Measurements from ENCODE around the gene AHRR.
"Not testable (repeated sequence)": the region's sequence is repeated elsewhere in the genome, so short reads cannot be mapped to it uniquely, and the experiment has no call there.

Gene AHRR

DNA sequence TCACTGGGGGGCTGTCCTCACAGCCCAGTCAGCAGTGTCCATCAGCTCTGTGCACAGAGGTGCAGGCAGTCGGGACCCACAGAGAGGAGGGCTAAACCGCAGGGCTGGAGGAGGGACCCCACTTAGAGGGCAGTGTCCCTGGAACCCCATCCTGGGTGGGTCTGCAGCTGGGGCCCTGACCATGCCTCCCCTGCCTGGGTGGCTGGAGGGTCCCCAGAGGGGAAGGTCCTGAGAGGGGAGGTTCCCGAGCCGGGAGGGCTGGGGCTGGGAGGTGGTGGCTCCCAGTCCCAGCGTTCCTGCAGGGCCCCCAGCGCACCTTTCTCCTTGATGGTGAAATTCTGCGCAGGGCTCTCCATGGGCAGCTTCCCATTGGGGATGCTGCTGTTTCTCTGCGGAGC, 154.2 kb downstream of the AHRR start:
- DNase-seq (ENCODE audit: low spot score) = no peak

DNA sequence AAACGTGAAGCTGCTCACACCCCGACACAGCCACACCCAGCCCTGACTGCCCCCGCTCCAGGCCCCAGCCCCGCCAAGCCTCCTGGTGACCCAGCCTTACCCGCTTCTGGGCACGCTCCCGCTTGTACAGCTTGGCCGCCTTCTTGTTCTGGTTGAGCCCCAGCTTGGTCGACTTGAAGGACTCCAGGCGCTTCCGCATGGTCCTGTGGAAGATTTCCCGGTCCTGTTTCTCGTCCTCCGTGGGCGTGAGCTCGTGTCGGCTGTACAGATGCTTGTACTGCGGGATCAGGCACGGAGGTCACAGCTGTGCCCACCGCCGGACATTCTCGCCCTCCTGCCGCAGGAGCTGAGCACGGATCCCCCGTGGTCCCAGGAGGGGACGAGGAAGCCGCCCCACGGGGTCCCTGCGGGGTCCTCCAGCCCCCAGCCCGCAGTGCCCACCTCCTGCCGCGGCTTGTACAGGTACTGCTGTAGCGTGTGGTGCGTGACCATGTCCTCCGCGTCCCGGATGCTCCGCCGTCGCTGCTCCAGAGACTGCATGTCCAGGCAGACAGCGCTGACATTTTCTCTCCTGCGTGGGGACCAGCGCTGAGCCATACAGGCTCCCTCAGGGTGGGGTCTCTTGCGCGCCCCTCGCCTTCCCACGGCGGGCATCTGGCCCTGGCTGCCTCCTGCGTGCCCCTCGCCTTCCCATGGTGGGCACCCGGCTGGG, 154.7 kb downstream of the AHRR start:
- DNase-seq (ENCODE audit: low spot score) = no peak

DNA sequence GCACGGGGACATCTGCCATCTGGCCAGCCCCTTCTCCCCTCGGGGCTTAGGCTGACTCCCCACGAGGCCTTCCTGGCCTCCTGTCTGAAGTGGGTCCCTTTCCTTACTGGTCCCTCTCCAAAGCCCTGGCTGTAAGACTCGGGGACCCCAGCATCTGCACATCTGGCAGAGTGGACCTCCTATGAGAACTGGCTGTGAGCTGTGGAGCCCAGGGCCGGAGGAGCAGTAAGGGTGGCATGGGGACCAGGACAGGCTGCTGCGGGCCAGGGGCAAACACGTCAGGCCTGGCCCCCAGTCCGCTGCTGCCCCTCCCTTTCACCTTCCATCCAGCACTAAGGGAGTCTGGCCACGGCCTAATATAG, 155.3 kb downstream of the AHRR start:
- DNase-seq (ENCODE audit: low spot score) = no peak

DNA sequence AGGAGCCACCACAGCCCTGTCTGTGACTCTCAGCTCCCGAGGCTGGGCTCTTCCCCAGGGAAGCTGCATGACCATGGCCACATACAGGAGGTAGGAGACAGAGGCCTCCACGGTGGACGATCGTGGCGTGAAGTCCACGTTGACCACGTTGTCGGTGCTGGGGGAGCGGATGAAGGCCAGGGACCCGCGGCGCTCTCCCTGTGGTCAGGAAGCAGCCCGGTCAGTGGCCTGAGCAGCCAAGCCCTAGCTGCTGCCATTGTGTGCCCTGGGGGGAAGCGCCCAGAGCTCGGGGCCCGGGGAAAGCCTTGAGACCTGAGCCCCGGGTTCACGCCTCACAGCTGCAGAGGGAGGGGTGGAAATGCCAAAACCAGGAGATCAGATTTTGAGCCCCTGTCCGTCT, 155.7 kb downstream of the AHRR start:
- no peak for DNase-seq (ENCODE audit: low spot score)

DNA sequence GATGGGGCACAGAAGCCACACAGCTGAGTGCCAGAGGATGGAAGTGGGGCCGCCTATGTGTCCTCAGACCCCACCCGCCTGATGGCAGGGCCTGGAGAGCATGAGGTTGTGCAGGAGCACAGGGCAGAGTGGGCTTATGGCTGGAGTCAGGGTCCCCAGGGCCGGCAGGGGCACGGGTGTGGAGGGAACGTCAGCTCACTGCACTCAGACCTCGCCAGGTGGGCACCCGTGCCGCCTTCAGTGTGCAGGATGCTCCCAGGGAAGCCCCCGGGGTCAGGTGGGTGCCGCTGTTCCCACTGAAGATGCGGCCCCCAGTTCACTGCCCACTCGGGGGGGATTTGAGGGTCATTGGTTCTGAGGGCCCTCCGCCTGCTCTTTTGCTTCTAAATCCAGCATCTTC, 156.4 kb downstream of the AHRR start:
- DNase-seq (ENCODE audit: low spot score) = no peak

DNA sequence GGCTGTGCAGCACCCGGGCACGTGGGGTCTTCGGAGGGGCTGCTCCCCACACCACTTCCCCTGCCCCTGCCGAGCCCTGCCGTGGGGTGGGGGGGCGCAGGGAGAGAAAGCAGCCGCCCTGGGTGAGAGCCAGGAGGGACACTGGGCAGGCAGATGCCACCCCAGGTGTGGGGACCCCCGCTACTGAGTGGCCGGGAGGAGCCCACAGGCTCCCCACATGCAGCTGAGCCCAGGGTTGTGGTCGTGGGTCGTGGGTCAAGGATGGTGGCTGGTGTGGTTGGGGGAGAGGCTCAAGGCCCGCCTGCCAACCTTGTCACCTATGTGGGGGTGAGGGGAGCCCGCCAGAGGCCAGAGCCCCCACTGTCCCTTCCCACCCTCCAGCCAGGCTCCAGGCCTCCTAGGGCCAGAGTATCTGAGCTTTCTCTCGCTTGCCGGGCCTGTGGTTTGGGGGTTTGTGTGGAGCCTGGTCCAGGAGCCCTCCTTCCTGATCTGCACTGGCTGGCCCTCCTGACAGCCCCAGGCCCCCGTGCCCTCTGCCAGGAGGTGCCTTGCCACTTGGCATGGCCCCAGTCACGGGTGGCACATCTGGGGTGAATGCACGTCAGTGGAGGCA, 157.0 kb downstream of the AHRR start:
- no peak for DNase-seq (ENCODE audit: low spot score)

DNA sequence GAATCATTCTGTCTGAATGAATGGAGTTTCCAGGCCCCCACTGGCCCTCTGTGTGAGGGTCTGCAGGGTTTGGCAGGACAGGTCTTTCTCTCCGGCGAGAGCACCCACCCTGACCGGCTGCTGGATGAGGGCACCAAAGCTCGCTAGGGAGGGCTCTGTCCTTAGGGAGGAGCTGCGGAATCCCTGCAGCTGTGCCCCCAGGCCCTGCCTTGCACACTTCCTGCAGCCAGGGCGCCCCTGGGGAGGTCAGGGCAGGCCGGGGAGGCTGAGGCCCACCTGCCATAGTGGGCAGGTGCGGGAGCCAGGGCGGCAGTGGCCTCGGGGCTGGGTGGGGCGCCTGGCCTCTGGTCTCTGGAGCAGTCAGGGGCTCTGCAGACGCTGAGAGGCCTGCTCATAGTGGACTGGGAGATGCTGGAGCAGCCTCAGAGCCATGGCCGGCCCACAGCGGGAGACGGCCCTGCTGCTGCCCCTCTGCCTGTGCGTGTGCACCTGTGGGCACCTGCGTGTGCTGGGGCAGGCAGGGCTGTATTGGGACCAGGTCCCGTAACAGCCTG, 157.5 kb downstream of the AHRR start:
- no peak for DNase-seq (ENCODE audit: low spot score)

DNA sequence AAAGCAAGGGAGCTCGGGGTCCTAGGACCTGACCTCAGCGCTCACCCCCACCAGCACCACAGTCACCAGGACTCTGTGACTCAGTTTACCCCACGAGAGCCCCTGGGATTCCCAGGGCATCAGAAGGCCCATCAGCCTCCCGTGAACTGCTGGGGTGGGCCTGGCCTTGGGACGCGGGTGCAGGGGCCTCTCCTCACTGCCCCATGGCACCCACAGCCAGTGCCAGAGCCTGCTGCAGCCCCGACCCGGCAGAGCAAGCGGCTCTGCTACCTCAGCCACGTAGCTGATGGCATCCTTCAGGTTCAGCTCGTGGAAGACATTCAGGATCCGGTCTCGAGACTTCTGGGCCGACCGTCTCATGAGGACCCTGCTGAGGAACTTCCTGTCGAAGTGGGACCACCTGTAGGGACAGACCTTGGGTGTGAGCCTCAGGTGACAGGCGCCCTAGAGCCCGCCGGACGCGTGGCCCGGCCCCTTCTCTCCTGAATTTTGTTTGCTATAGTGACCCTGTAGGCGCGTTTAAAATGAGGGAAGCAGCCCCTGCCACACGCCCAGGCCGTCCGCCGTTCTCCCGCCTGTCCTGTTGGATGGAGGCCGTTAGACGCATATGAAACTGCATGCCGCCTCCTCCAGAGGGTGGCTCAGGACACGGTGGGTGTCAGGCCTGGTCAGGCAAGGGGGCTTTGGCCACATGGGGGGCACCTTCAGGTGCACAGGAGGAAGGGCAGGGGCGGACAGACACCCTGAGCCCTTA, 158.2 kb downstream of the AHRR start:
- no peak for DNase-seq (ENCODE audit: low spot score)

DNA sequence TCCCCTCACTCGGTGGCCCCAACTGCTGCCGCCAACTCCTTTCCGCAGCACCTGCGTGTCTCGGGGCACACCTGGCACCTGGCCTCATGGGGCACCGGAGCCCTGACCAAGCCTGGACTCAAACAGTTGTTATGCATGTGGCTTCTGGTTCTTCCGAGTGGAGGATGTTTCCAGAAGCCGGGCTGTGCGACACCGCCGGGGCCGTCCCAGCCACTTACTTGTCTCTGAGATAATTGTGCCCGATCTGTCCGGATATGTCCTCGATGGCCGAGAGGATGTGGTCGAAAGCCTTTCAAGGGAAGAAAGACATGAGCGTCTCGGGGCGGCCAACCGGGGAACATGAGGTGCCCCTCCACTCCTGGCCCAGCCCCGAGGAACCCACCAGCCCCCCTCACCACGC, 159.8 kb downstream of the AHRR start:
- DNase-seq (ENCODE audit: low spot score) = no peak

DNA sequence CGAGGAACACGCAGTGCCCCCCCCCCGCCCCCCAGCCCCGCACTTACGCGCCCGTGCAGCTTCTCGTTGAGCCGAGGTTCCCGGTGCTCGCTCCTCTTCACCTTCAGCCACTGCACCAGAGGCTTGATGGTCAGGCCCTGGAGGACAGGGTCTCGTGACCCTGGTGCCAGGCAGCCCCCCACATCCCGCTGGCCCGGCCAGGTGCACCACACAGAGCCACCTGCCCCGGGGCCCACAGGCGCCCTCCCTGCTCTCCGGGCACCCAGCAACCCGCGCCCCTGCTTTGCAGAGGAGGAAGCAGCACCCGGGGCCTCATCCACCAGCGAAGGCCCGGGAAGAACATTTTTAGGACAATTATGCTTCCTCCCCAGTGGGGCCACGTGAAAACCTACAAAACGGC, 160.5 kb downstream of the AHRR start:
- DNase-seq (ENCODE audit: low spot score) = no peak

DNA sequence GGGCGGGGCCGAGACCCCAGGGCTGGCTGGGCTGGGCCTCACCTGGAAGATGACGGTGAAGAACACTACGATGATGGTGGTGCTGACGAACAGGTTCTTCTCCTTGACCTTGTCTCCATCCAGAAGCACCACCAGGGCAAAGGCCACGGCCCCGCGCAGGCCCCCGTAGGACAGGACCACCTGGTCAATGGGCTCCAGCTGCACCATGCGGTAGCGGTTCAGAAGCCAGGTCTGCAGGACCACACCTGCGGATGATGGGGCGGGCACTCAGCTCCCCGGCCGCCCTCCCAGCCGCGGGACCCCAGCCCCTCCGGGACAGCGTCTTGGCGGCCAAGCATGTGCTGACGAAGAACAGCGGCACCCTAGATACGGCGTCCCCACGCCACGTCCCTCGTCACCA, 161.0 kb downstream of the AHRR start:
- no peak for DNase-seq (ENCODE audit: low spot score)

DNA sequence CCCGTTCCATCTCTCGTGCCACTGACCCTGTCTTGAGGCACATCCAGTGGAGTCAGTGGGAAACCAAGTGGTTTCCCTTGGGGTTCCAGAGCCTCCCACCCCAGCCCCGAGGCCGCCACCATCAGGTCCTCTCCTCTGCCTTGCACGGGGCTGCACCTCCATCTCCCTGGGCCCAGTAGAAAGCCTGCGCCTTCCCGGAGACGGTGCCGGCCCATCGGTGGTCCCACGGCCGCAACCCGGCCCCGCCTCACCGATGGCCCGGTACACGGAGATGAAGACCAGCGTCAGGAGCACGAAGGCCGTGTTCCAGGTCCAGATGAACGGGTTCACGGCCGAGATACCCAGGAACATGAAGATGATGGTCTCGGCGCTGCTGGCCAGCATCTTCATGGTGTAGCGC, 161.5 kb downstream of the AHRR start:
- no peak for DNase-seq (ENCODE audit: low spot score)

DNA sequence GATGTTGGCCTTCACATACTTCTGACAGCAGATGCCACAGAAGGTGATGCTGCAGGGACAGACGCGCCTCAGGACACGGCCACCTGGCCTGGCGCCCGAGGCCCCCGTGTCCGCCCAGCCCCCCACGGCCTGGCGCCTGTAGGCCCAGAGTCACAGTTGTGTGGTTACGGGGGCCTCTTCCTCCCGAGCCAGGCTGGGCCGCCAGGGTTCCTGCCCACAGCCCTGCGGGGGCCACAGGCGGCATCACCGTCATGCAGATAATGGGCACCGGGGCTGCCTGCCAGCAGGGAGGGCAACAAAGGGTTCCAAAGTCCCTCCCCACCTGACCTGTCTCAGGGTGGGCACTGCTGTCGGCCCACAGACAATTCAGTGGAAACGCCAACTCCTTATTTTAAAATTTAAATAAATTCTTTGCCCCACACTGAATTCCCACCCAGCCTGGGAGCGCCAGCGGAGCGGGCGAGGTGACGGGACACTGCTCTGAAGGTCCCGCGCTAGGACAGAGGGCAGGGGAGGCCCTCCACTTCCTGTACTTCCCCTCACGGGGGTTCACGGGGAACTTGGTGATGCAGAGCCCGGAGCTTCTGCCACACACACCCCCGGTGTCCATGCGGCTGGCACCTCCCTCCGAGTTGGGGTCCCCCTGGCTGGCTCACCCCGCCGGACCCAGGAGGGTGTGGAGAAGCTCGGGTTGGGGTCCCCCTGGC, 162.1 kb downstream of the AHRR start:
- DNase-seq (ENCODE audit: low spot score) = no peak

DNA sequence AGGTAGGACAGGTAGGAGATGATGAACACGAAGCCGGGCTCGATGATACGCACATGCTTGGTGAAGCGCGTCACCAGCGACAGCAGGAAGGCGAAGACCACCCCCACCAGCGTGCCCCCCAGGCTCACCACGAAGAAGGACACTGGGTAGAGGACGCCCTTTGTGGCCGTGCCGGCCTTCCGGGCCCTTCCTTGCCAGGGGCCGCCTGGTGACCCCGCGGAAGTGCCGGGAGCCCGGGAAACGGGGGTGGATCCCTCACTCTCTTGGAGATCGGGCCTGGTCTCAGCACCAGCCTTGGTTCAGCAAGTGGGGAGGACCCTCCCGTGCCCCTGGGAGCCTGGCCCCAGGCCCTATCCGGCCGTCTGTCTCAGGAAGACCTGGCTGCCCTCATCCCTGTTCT, 163.0 kb downstream of the AHRR start:
- no peak for DNase-seq (ENCODE audit: low spot score)

DNA sequence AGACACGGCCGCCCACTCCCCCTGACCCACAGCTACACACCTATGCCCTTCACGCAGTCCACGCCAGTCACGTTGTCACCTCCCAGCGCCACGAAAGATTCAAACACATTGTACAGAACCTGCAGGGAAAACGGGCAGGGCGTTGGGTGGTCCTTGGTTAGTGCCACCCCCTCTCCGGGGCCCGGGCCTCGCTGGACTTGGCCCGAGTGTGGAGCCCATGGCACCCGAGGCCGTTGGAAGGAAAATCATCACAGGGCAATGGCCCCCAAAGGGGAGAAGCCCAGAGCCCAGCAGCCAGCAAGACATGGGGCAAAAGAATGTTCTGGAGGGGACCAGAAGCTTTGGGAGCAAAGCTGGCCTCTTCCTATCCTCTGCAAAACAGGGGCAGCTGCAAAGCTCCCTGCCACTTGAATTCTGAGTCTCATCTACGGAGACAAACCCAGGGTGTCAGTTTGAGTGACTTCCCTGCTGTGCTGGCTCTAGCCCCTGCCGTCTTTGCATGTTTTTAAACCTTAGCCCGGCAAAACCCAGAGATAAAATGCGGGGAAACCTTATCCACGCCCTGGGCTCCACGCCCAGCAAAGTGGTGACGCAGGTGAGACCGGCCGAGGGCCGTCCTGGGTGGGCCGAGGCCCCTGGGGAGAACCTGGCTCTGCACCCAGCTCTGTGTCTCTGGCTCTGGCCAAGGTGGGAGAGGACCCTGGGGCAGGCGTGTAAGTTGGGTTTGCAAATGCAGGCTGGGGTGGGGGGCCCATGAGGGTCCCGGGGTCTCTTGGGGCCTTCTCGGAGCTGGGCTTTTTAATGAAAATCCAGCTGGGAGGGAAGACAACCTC, 163.8 kb downstream of the AHRR start:
- no peak for DNase-seq (ENCODE audit: low spot score)

DNA sequence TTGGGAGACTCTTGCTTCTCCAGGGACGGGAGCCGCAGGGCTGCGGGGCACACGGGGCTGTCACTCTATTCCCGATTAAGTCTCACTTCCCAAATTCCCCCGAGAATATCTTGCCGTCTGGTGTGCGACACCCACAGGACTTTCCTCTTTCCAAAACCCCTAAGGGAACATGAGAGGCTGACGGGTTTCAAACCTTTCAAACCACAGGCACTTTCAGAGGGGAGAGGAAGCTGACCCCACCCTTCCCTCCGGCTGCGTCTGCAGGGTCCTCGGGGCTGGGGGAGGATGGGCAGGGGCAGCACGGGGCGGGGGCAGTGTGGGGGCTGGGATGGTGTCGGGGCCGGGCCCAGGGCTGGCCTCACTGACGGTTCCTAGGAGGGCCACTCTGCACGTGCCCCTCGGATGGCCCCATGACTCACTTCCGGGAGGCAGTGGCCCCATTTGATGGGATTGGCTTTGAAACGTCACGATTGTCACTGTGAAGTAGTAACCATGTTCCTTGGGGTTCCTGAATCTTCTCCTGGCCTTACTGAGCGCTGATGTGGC, 164.5 kb downstream of the AHRR start:
- no peak for DNase-seq (ENCODE audit: low spot score)

DNA sequence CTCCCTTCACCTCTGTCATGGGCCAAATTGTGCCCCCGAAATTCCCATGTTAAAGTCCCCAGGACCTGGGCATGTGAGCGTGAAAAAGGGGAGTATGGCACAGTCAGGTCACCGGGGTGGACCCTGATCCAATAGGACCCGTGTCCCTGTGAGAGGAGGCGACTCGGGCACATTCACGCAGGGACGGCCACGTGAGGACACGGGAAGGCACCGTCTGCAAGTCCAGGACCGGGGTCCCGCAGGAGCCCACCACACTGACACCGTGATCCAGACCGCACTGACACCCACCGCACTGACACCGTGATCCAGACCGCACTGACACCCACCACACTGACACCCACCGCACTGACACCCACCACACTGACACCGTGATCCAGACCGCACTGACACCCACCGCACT, 165.1 kb downstream of the AHRR start:
- not testable (repeated sequence) for DNase-seq (ENCODE audit: low spot score)
